Gastrocnemius medialis (tissue), 4 donors: ENCODE data around the gene GPC6. TPM values are rescaled to one million over a fixed set of nuclear protein-coding genes. Genes with fewer than 3 reads are reported as not detected.

Experiments
- ATAC-seq, 2 donors: fragments of 150-250 bp; one replicate each; pipeline ENCODE4 v1.9.1; 2016
- DNase-seq, 2 donors: peaks; one replicate each; pipeline ENCODE4 v3.0.0-alpha.2; 2019
- H3K27ac ChIP-seq, 4 donors: fragments of 200-600 bp; sonication (generic); 1 replicate in 1 of 4; 2 replicates in 3 of 4; pipeline ENCODE4 v1.5.1; 2016 to 2018; ENCODE audit warnings: mild to moderate bottlenecking in 2 of 4, moderate library complexity in 1 of 4
- H3K27me3 ChIP-seq, 3 donors: fragments of 200-600 bp; sonication (generic) in 2 of 3; 1 replicate in 1 of 3; 2 replicates in 2 of 3; pipeline versions ENCODE4 v1.5.1 to v1.6.0; 2016 to 2019; ENCODE audit warnings: mild to moderate bottlenecking in 1 of 3, moderate library complexity in 1 of 3
- H3K36me3 ChIP-seq, 2 donors: fragments of 200-600 bp; sonication (generic) in 1 of 2; one replicate each; pipeline ENCODE4 v1.5.1; 2017 to 2018
- H3K4me1 ChIP-seq, 2 donors: fragments of 200-600 bp; sonication (generic) in 1 of 2; one replicate each; pipeline ENCODE4 v1.5.1; 2016 to 2017; ENCODE audit warnings: mild to moderate bottlenecking in 2 of 2
- H3K4me3 ChIP-seq, 4 donors: fragments of 200-600 bp; sonication (generic) in 3 of 4; 1 replicate in 1 of 4; 2 replicates in 3 of 4; pipeline ENCODE4 v1.5.1; 2016 to 2019; ENCODE audit warnings: mild to moderate bottlenecking in 2 of 4
- H3K9me3 ChIP-seq, 3 donors: fragments of 200-600 bp; sonication (generic) in 2 of 3; 1 replicate in 1 of 3; 2 replicates in 2 of 3; pipeline ENCODE4 v1.5.1; 2016 to 2019
- POLR2A ChIP-seq, 2 donors: fragments of 450-650 bp; IDR thresholded peaks; one replicate each; pipeline ENCODE4 v1.6.1; 2017; ENCODE audit warnings: antibody characterized with exemption in 2 of 2, mild to moderate bottlenecking in 2 of 2, moderate library complexity in 2 of 2
- in situ Hi-C, 4 donors: fragments of 200-750 bp; cut with MboI; loops; one replicate each; pipeline versions ENCODE4 v1.15.0 to v1.8.0; 2017; ENCODE audit warnings: low sequenced_read_pairs in 4 of 4
- intact Hi-C: fragments of 100-400 bp; cut with DNase I; formaldehyde crosslinking; loops from one replicate; pipeline ENCODE4 v1.15.1; 2023; ENCODE audit warnings: low total_unique reads
- total RNA-seq, 4 donors: library from RNA; depleted of rRNA; stranded (reverse); fragments of >200 nt; gene quantifications; one replicate each; pipeline versions ENCODE4 v1.1.0 to v1.2.3, GENCODE V29; 2016
- TF ChIP-seq, protein P1 (sequence below), 5 experiments: fragments of 450-650 bp in 3 of 5; fragments of 200-600 bp in 2 of 5; sonication (generic) in 2 of 5; IDR thresholded peaks in 4 of 5; conservative IDR thresholded peaks in 1 of 5; 1 replicate in 4 of 5; 2 replicates in 1 of 5; pipeline ENCODE4 v1.5.1; 2016 to 2019; ENCODE audit warnings: antibody characterized with exemption in 5 of 5, mild to moderate bottlenecking in 3 of 5, moderate library complexity in 3 of 5

Gene GPC6
- total RNA-seq, 4 donors from 2014 or later: 0.47 to 0.88 (median 0.59) TPM

DNA sequence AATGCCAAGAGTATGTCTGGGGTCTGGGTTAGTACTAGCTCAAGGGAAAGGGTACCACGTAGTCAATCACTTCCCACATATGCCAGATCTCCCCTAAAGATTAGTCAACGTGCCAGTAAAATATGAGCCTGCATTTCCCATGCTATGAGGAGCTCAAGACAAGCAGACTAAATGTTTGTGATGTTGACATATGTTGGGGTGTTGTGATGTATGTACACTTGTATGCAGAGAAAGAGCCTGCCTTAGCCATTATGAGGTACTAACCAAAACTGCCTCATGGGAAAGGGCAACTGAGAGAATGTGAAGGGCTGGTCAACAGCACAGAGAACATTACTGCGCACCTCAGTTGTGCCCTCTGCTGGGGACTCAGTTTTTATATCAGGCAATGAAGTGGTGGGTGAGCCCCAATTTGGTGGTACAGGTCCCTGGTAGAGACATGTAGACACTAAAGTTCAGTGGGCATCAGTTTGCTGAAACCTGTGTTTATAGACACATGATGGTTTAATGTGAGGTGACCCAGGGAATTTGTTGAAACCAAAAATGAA lies 965.9 kb downstream of the GPC6 start:
- Histone ChIP-seq H3K36me3 (no peaks in the 10 kb centered on the region), H3K4me1 (no peaks in the 10 kb centered on the region), H3K4me3 (no peak overlapping the region), H3K9me3 (no peaks in the 10 kb centered on the region), H3K27ac (no peak overlapping the region), H3K27me3 (no peaks in the 10 kb centered on the region)
- no peak for TF ChIP-seq POLR2A (IDR thresholded peaks at IDR 0.05)
- TF ChIP-seq, protein P1, sequence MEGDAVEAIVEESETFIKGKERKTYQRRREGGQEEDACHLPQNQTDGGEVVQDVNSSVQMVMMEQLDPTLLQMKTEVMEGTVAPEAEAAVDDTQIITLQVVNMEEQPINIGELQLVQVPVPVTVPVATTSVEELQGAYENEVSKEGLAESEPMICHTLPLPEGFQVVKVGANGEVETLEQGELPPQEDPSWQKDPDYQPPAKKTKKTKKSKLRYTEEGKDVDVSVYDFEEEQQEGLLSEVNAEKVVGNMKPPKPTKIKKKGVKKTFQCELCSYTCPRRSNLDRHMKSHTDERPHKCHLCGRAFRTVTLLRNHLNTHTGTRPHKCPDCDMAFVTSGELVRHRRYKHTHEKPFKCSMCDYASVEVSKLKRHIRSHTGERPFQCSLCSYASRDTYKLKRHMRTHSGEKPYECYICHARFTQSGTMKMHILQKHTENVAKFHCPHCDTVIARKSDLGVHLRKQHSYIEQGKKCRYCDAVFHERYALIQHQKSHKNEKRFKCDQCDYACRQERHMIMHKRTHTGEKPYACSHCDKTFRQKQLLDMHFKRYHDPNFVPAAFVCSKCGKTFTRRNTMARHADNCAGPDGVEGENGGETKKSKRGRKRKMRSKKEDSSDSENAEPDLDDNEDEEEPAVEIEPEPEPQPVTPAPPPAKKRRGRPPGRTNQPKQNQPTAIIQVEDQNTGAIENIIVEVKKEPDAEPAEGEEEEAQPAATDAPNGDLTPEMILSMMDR (IDR thresholded peaks at IDR 0.05 in 4 of 5, conservative IDR thresholded peaks at IDR 0.05 in 1 of 5): peak in 1 of 5 experiments; percentile 32
- DNase-seq (no peak), ATAC-seq (peak in 1 of 2 donors; percentile 30)
- intact Hi-C loops: no loop called here
- in situ Hi-C loops: no loop called here

DNA sequence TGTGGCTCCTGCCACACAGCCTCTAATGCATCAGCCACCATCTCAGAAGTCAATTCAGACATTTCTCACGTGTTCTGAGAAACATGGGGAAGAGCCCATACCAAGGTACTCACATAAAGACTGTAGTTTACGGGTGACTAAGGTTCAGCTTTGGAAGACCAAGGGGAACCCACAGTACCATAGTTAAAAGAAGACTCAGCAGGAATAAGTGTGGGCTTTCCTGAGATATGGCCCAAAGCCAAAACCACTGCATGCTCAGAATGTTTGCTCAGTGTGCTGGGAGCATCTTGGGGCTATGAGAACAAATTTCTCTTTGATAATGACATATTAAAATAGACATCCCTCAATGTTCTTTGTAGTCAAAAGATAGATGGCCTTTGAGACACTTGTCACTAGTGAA lies 969.1 kb downstream of the GPC6 start:
- intact Hi-C loops (no loop called here), in situ Hi-C loops (no loop called here)
- H3K4me1 ChIP-seq: no peaks in the 10 kb centered on the region
- TF ChIP-seq, protein P1 (IDR thresholded peaks at IDR 0.05 in 4 of 5, conservative IDR thresholded peaks at IDR 0.05 in 1 of 5): no peak
- TF ChIP-seq POLR2A (IDR thresholded peaks at IDR 0.05): no peak
- DNase-seq (no peak), ATAC-seq (no peak)
- H3K27ac ChIP-seq: no peak overlapping the region
- H3K36me3 ChIP-seq: no peaks in the 10 kb centered on the region
- no peak overlapping the region for H3K4me3 ChIP-seq
- no peaks in the 10 kb centered on the region for H3K9me3 ChIP-seq
- no peaks in the 10 kb centered on the region for H3K27me3 ChIP-seq

DNA sequence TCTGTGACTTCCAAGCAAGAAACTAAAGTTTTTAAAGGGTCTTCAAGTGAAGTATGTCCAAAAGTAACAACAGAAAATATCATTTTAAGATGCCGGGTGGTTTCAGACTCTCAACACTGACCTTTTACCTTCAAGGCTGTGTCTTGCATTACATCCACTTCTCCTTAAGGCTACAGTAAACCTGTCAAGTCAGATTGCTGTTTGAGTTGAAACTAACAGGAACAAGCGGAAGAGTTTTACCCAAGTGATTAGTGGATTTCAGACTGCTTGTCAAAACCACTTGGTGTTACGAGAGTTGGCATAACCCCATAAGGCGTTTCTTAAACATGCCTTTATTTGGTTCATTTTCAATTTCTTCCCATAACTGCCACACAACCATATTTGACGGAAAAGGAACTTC lies 969.8 kb downstream of the GPC6 start:
- Histone ChIP-seq H3K9me3 (no peaks in the 10 kb centered on the region), H3K4me3 (no peak overlapping the region), H3K27ac (no peak overlapping the region), H3K27me3 (no peaks in the 10 kb centered on the region), H3K4me1 (no peaks in the 10 kb centered on the region), H3K36me3 (no peaks in the 10 kb centered on the region)
- intact Hi-C loops: no loop called here
- ATAC-seq: no peak
- TF ChIP-seq POLR2A (IDR thresholded peaks at IDR 0.05): no peak
- TF ChIP-seq, protein P1 (IDR thresholded peaks at IDR 0.05 in 4 of 5, conservative IDR thresholded peaks at IDR 0.05 in 1 of 5): no peak
- DNase-seq: no peak
- in situ Hi-C loops: no loop called here

DNA sequence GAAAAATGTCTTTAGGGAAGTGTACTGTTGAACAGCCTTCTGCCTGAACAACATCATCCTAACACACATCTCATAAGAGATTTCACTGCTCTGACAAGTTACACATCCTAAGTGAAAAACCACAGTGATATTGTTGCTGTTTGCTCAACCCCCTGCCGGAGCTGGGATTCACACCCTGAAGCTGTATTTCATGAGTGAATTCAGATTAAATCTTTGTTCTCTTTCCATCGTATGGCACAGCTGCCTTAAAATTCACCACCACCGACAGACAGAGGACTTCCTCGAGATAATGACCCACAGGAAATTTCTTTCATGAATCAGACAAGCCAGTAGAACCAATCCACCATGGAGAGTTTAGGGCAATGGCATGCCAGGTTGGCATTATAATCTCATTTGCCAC lies 972.1 kb downstream of the GPC6 start:
- in situ Hi-C loops (no loop called here), intact Hi-C loops (no loop called here)

More for the DNA sequence above, 972.1 kb downstream of the GPC6 start:
- H3K9me3 ChIP-seq: no peaks in the 10 kb centered on the region
- H3K4me3 ChIP-seq: no peak overlapping the region
- DNase-seq (no peak), ATAC-seq (no peak)
- H3K4me1 ChIP-seq: no peaks in the 10 kb centered on the region
- H3K27ac ChIP-seq: no peak overlapping the region
- TF ChIP-seq, protein P1 (IDR thresholded peaks at IDR 0.05 in 4 of 5, conservative IDR thresholded peaks at IDR 0.05 in 1 of 5): no peak
- TF ChIP-seq POLR2A (IDR thresholded peaks at IDR 0.05): no peak
- H3K27me3 ChIP-seq: no peaks in the 10 kb centered on the region
- no peaks in the 10 kb centered on the region for H3K36me3 ChIP-seq
